ENCODE measurements around the gene MAP4K4.

GRCh38 chr2:101828673-101829334 is 131.3 kb downstream of the MAP4K4 start:
- no peak for TF ChIP-seq CTCF (IDR thresholded peaks at IDR 0.05; ENCODE audit: low read depth, low read length)
- no peak for TF ChIP-seq EZH2phosphoT487 (IDR thresholded peaks at IDR 0.05; ENCODE audit: low read depth)
